ENCODE results near the gene PPP3R2.

- TF ChIP-seq FOXP1 (CRISPR knock-in tag; IDR thresholded peaks at IDR 0.05; ENCODE audit: borderline replicate concordance) (no peak), STAT6 (CRISPR knock-in tag; conservative IDR thresholded peaks at IDR 0.05; ENCODE audit: low read depth) (no peak), ELF4 (CRISPR knock-in tag; IDR thresholded peaks at IDR 0.05; ENCODE audit: low read depth) (no peak), MAX (CRISPR knock-in tag; IDR thresholded peaks at IDR 0.05) (no peak)
- TF ChIP-seq, protein P1, sequence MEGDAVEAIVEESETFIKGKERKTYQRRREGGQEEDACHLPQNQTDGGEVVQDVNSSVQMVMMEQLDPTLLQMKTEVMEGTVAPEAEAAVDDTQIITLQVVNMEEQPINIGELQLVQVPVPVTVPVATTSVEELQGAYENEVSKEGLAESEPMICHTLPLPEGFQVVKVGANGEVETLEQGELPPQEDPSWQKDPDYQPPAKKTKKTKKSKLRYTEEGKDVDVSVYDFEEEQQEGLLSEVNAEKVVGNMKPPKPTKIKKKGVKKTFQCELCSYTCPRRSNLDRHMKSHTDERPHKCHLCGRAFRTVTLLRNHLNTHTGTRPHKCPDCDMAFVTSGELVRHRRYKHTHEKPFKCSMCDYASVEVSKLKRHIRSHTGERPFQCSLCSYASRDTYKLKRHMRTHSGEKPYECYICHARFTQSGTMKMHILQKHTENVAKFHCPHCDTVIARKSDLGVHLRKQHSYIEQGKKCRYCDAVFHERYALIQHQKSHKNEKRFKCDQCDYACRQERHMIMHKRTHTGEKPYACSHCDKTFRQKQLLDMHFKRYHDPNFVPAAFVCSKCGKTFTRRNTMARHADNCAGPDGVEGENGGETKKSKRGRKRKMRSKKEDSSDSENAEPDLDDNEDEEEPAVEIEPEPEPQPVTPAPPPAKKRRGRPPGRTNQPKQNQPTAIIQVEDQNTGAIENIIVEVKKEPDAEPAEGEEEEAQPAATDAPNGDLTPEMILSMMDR (IDR thresholded peaks at IDR 0.05) = no peak
- TF ChIP-seq, protein P2, sequence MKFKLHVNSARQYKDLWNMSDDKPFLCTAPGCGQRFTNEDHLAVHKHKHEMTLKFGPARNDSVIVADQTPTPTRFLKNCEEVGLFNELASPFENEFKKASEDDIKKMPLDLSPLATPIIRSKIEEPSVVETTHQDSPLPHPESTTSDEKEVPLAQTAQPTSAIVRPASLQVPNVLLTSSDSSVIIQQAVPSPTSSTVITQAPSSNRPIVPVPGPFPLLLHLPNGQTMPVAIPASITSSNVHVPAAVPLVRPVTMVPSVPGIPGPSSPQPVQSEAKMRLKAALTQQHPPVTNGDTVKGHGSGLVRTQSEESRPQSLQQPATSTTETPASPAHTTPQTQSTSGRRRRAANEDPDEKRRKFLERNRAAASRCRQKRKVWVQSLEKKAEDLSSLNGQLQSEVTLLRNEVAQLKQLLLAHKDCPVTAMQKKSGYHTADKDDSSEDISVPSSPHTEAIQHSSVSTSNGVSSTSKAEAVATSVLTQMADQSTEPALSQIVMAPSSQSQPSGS (CRISPR knock-in tag; IDR thresholded peaks at IDR 0.05; ENCODE audit: borderline replicate concordance, low read depth) = no peak
These were observed 14.8 kb downstream of the PPP3R2 start for GRCh38 chr9:101579711-101580545.
